ENCODE results near the gene CTAG2. TPM values are rescaled to one million over a fixed set of nuclear protein-coding genes. Genes with fewer than 3 reads are reported as not detected.

The CTAG2 gene
- total RNA-seq, 2 experiments from 2014 or later = not detected

- Histone ChIP-seq H3K27me3 (ENCODE audit: control insufficient read depth in 1 of 2, insufficient read depth in 2 of 2, low read length in 2 of 2) (no peaks in the 10 kb centered on the region), H3K4me1 (ENCODE audit: insufficient read depth, low read length) (no peaks in the 10 kb centered on the region), H3K27ac (ENCODE audit: low read depth in 1 of 2, low read length in 2 of 2) (no peak overlapping the region), H3K4me3 (ENCODE audit: low read length) (no peak overlapping the region), H3K9me3 (ENCODE audit: control insufficient read depth in 1 of 2, insufficient read depth in 1 of 2, low read length in 2 of 2) (no peaks in the 10 kb centered on the region), H3K36me3 (ENCODE audit: insufficient read depth, low read length) (no peaks in the 10 kb centered on the region)
- ChIA-PET CTCF (no interaction called here), POLR2A (no interaction called here)
- no peaks in the 10 kb centered on the region for H3K4me1 Mint-ChIP-seq (ENCODE audit: low read depth)
- H3K27ac Mint-ChIP-seq = no peak overlapping the region
- DNase-seq (no peak), ATAC-seq (ENCODE audit: poor library complexity) (no peak)
- intact Hi-C loops (cut with DNase I, micrococcal nuclease) = no loop called here
- no peaks in the 10 kb centered on the region for H3K9me3 Mint-ChIP-seq
- no peaks in the 10 kb centered on the region for H3K27me3 Mint-ChIP-seq
- H3K36me3 Mint-ChIP-seq (ENCODE audit: low read depth) = no peaks in the 10 kb centered on the region
- TF ChIP-seq CTCF (IDR thresholded peaks at IDR 0.05) = no peak
- H3K4me3 Mint-ChIP-seq = no peak overlapping the region
These were observed 2.4 kb upstream of the CTAG2 start for GRCh38 chrX:154655786-154656185.

GRCh38 chrX:154655346-154655745 is 2.0 kb upstream of the CTAG2 start:
- intact Hi-C loops (cut with DNase I, micrococcal nuclease) = no loop called here
- ChIA-PET CTCF (no interaction called here), POLR2A (no interaction called here)
- Mint-ChIP-seq H3K27ac (no peak overlapping the region), H3K9me3 (no peaks in the 10 kb centered on the region), H3K4me1 (ENCODE audit: low read depth) (no peaks in the 10 kb centered on the region), H3K4me3 (no peak overlapping the region), H3K36me3 (ENCODE audit: low read depth) (no peaks in the 10 kb centered on the region), H3K27me3 (no peaks in the 10 kb centered on the region)
- no peak overlapping the region for H3K4me3 ChIP-seq (ENCODE audit: low read length)
- DNase-seq (no peak), ATAC-seq (ENCODE audit: poor library complexity) (no peak)
- no peak for TF ChIP-seq CTCF (IDR thresholded peaks at IDR 0.05)
- no peaks in the 10 kb centered on the region for H3K36me3 ChIP-seq (ENCODE audit: insufficient read depth, low read length)
- no peaks in the 10 kb centered on the region for H3K27me3 ChIP-seq (ENCODE audit: control insufficient read depth in 1 of 2, insufficient read depth in 2 of 2, low read length in 2 of 2)
- H3K9me3 ChIP-seq (ENCODE audit: control insufficient read depth in 1 of 2, insufficient read depth in 1 of 2, low read length in 2 of 2) = no peaks in the 10 kb centered on the region
- no peak overlapping the region for H3K27ac ChIP-seq (ENCODE audit: low read depth in 1 of 2, low read length in 2 of 2)
- H3K4me1 ChIP-seq (ENCODE audit: insufficient read depth, low read length) = no peaks in the 10 kb centered on the region

GRCh38 chrX:154654925-154655324 is 1.5 kb upstream of the CTAG2 start:
- ChIA-PET CTCF (no interaction called here), POLR2A (no interaction called here)
- TF ChIP-seq CTCF (IDR thresholded peaks at IDR 0.05) = no peak
- Mint-ChIP-seq H3K9me3 (no peaks in the 10 kb centered on the region), H3K27ac (no peak overlapping the region), H3K27me3 (no peaks in the 10 kb centered on the region), H3K4me1 (ENCODE audit: low read depth) (no peaks in the 10 kb centered on the region), H3K4me3 (no peak overlapping the region), H3K36me3 (ENCODE audit: low read depth) (no peaks in the 10 kb centered on the region)
- Histone ChIP-seq H3K27ac (ENCODE audit: low read depth in 1 of 2, low read length in 2 of 2) (no peak overlapping the region), H3K4me3 (ENCODE audit: low read length) (no peak overlapping the region), H3K27me3 (ENCODE audit: control insufficient read depth in 1 of 2, insufficient read depth in 2 of 2, low read length in 2 of 2) (no peaks in the 10 kb centered on the region), H3K4me1 (ENCODE audit: insufficient read depth, low read length) (no peaks in the 10 kb centered on the region), H3K9me3 (ENCODE audit: control insufficient read depth in 1 of 2, insufficient read depth in 1 of 2, low read length in 2 of 2) (no peaks in the 10 kb centered on the region), H3K36me3 (ENCODE audit: insufficient read depth, low read length) (no peaks in the 10 kb centered on the region)
- intact Hi-C loops (cut with DNase I, micrococcal nuclease) = no loop called here
- ATAC-seq (ENCODE audit: poor library complexity) = no peak
- DNase-seq = no peak
